Activated naive CD4-positive, alpha-beta T cell (primary cell): ENCODE results near the gene FRS2.

Experiments used
- DNase-seq, 4 experiments: peaks; one replicate each; lab custom pipeline; 2025; lab: John Stamatoyannopoulos, UW

The FRS2 gene

GRCh38 chr12:69502345-69503081, 32.3 kb downstream of the FRS2 start:
- DNase-seq = no peak

- DNase-seq = no peak
These were observed 37.9 kb downstream of the FRS2 start for GRCh38 chr12:69508091-69508490.

GRCh38 chr12:69508621-69509020, 38.4 kb downstream of the FRS2 start:
- no peak for DNase-seq

GRCh38 chr12:69509308-69509736, 39.1 kb downstream of the FRS2 start:
- no peak for DNase-seq

- no peak for DNase-seq
These were observed 40.0 kb downstream of the FRS2 start for GRCh38 chr12:69509904-69510827.

- DNase-seq = no peak
These were observed 40.8 kb downstream of the FRS2 start for GRCh38 chr12:69511016-69511415.

GRCh38 chr12:69511469-69512267, 41.5 kb downstream of the FRS2 start:
- no peak for DNase-seq

- no peak for DNase-seq
These were observed 42.6 kb downstream of the FRS2 start for GRCh38 chr12:69512820-69513219.

GRCh38 chr12:69513297-69513696, 43.1 kb downstream of the FRS2 start:
- no peak for DNase-seq

GRCh38 chr12:69514111-69514510, 43.9 kb downstream of the FRS2 start:
- no peak for DNase-seq

- no peak for DNase-seq
These were observed 44.7 kb downstream of the FRS2 start for GRCh38 chr12:69514845-69515244.

GRCh38 chr12:69515394-69515930, 45.3 kb downstream of the FRS2 start:
- no peak for DNase-seq

- DNase-seq = no peak
These were observed 46.8 kb downstream of the FRS2 start for GRCh38 chr12:69516950-69517349.

- DNase-seq = no peak
These were observed 47.2 kb downstream of the FRS2 start for GRCh38 chr12:69517406-69517805.

GRCh38 chr12:69519871-69520270, 49.7 kb downstream of the FRS2 start:
- no peak for DNase-seq

GRCh38 chr12:69523433-69524330, 53.5 kb downstream of the FRS2 start:
- no peak for DNase-seq

- no peak for DNase-seq
These were observed 54.1 kb downstream of the FRS2 start for GRCh38 chr12:69524331-69524630.

GRCh38 chr12:69524755-69525469, 54.7 kb downstream of the FRS2 start:
- no peak for DNase-seq

- no peak for DNase-seq
These were observed 57.5 kb downstream of the FRS2 start for GRCh38 chr12:69527506-69528272.

- DNase-seq = no peak
These were observed 58.8 kb downstream of the FRS2 start for GRCh38 chr12:69529021-69529420.
